SHP77 (cell line): ENCODE measurements around the gene IRGQ.
A peak's percentile ranks its signal among the peaks of the same experiment; 100 is the strongest.
"Not testable (repeated sequence)": the region's sequence is repeated elsewhere in the genome, so short reads cannot be mapped to it uniquely, and the experiment has no call there.

Experiments
- DNase-seq, 2 experiments: peaks; one replicate each; lab custom pipeline; 2025; lab: John Stamatoyannopoulos, UW

Gene IRGQ

GRCh38 chr19:43598445-43599240 is 2.7 kb upstream of the IRGQ start:
- no peak for DNase-seq

- DNase-seq: no peak
Measured at GRCh38 chr19:43597876-43598275, 1.9 kb upstream of the IRGQ start.

GRCh38 chr19:43596842-43597461 is 1.0 kb upstream of the IRGQ start:
- DNase-seq: no peak

GRCh38 chr19:43595605-43595998 is 332 bp downstream of the IRGQ start:
- no peak for DNase-seq

- peak; percentile 18 to 60 for DNase-seq
Measured at GRCh38 chr19:43594710-43595604, 977 bp downstream of the IRGQ start.

- DNase-seq: no peak
Measured at GRCh38 chr19:43594081-43594697, 1.7 kb downstream of the IRGQ start.

GRCh38 chr19:43592800-43593350 is 3.1 kb downstream of the IRGQ start:
- DNase-seq: no peak

- DNase-seq: no peak
Measured at GRCh38 chr19:43591904-43592772, 3.8 kb downstream of the IRGQ start.

GRCh38 chr19:43589678-43590077 is 6.3 kb downstream of the IRGQ start:
- no peak for DNase-seq

GRCh38 chr19:43589277-43589676 is 6.7 kb downstream of the IRGQ start:
- no peak for DNase-seq

- DNase-seq: not testable (repeated sequence)
Measured at GRCh38 chr19:43587029-43587428, 8.9 kb downstream of the IRGQ start.

- DNase-seq: no peak
Measured at GRCh38 chr19:43586346-43586745, 9.6 kb downstream of the IRGQ start.

- no peak for DNase-seq
Measured at GRCh38 chr19:43584484-43584883, 11.4 kb downstream of the IRGQ start.

GRCh38 chr19:43582495-43582894 is 13.4 kb downstream of the IRGQ start:
- DNase-seq: no peak

GRCh38 chr19:43581467-43581866 is 14.5 kb downstream of the IRGQ start:
- no peak for DNase-seq

GRCh38 chr19:43578787-43579186 is 17.1 kb downstream of the IRGQ start:
- no peak for DNase-seq

GRCh38 chr19:43575955-43576878 is 19.7 kb downstream of the IRGQ start:
- DNase-seq: peak; percentile 24 to 26

GRCh38 chr19:43575156-43575950 is 20.6 kb downstream of the IRGQ start, which contains the start of the genes PINLYP and XRCC1:
PINLYP (plus strand) TSS chr19:43575801; CDS start chr19:43577192, 1,391 bp downstream.
XRCC1 (minus strand) TSS chr19:43575527; CDS start chr19:43575458, 69 bp downstream.
- DNase-seq: peak; percentile 97 to 98
